NT2/D1 (cell line): ENCODE measurements around the gene GAB3.
"Not testable (repeated sequence)": the region's sequence is repeated elsewhere in the genome, so short reads cannot be mapped to it uniquely, and the experiment has no call there.

ENCODE experiments used
- DNase-seq: peaks from one replicate; pipeline ENCODE4 v3.0.0-alpha.2; 2011; ENCODE audit warnings: low read depth, low spot score
- H3K27me3 ChIP-seq: 2 replicates; pipeline ENCODE4 v1.6.0; 2011; ENCODE audit warnings: mild to moderate bottlenecking; ENCODE audit not compliant: insufficient read length, insufficient read depth
- H3K36me3 ChIP-seq: 2 replicates; pipeline ENCODE4 v1.6.1; 2011; ENCODE audit warnings: mild to moderate bottlenecking, low read length, mixed read lengths; ENCODE audit not compliant: insufficient read depth, insufficient read length
- H3K4me1 ChIP-seq: 2 replicates; pipeline ENCODE4 v1.5.1; 2011; ENCODE audit not compliant: insufficient read depth, insufficient read length
- H3K4me3 ChIP-seq: 2 replicates; pipeline ENCODE4 v1.5.1; 2011; ENCODE audit warnings: low read depth; ENCODE audit not compliant: insufficient read length
- H3K9ac ChIP-seq: 2 replicates; pipeline ENCODE4 v1.6.0; 2011; ENCODE audit warnings: low read depth; ENCODE audit not compliant: insufficient read length
- H3K9me3 ChIP-seq: 2 replicates; pipeline ENCODE4 v1.5.1; 2011; ENCODE audit warnings: mild to moderate bottlenecking, low read length; ENCODE audit not compliant: insufficient read depth
- SUZ12 ChIP-seq: IDR thresholded peaks from 2 replicates; pipeline ENCODE4 v1.6.1; 2011; ENCODE audit not compliant: insufficient read length, insufficient read depth; ENCODE audit errors: extremely low read depth
- YY1 ChIP-seq: IDR thresholded peaks from 2 replicates; pipeline ENCODE4 v1.6.1; 2011; ENCODE audit not compliant: insufficient read length, insufficient read depth
- ZNF274 ChIP-seq: IDR thresholded peaks from 2 replicates; pipeline ENCODE4 v1.6.1; 2011; ENCODE audit warnings: mild to moderate bottlenecking, low read depth, low read length

Gene GAB3

GRCh38 chrX:154654372-154654771 lies 96.5 kb downstream of the GAB3 start:
- Histone ChIP-seq H3K4me1 (no peaks in the 10 kb centered on the region), H3K27me3 (no peaks in the 10 kb centered on the region), H3K9ac (no peak overlapping the region), H3K4me3 (no peak overlapping the region), H3K36me3 (no peaks in the 10 kb centered on the region), H3K9me3 (no peaks in the 10 kb centered on the region)
- no peak for DNase-seq
- TF ChIP-seq SUZ12, result no peak
- no peak for TF ChIP-seq YY1
- no peak for TF ChIP-seq ZNF274

DNA sequence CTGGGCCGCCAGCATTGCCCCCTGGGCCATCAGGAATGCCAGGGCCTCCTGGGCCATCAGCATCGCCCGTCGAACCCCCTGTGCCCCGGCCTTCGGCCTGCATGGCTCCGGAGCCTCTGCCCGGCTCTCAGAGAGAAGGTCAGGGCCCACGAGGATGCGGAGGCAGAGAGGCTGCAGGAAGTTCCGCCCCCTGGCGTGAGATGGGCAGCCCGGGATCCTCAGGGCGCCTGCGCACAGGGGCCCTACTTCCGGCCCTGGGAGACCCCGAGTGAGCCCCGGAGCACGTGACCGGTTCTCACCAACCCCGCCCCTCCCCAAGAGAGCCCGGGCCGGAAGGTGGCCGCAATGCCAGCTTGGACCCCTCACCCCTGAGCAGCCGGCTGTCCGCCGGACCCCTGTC lies 97.5 kb downstream of the GAB3 start, which contains the start of gene CTAG2:
CTAG2 (minus strand) TSS at position 167 of the 400 bp plus-strand sequence; CDS start at position 103, 64 bp downstream.
- not testable (repeated sequence) for H3K9me3 ChIP-seq, H3K9ac ChIP-seq, H3K36me3 ChIP-seq, H3K4me3 ChIP-seq, DNase-seq, H3K4me1 ChIP-seq, H3K27me3 ChIP-seq

DNA sequence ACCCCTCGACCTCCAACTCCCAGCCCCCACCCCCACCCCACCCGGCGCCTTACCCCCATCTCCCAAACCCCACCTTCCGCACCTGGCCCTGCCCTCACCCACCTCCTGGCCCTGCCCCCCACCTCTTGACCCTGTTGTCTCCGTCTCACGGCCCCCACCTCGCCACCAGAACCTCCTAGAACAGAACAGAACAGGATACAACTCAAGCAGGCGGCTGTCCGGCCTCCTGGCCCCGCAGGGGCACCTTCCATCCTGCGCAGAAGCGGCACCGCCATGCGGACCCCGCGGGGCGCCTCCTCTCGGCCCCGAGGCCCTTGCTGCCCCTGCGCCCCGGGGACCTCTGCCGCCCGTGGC lies 97.9 kb downstream of the GAB3 start:
- no peak overlapping the region for H3K4me3 ChIP-seq
- DNase-seq, result no peak
- no peak for TF ChIP-seq YY1
- TF ChIP-seq SUZ12, result no peak
- no peak for TF ChIP-seq ZNF274
- H3K36me3 ChIP-seq, result no peaks in the 10 kb centered on the region
- H3K9me3 ChIP-seq, result no peaks in the 10 kb centered on the region
- H3K9ac ChIP-seq, result no peak overlapping the region
- no peaks in the 10 kb centered on the region for H3K4me1 ChIP-seq
- H3K27me3 ChIP-seq, result no peaks in the 10 kb centered on the region

- Histone ChIP-seq H3K27me3 (no peaks in the 10 kb centered on the region), H3K4me3 (no peak overlapping the region), H3K9ac (no peak overlapping the region), H3K36me3 (no peaks in the 10 kb centered on the region), H3K9me3 (no peaks in the 10 kb centered on the region), H3K4me1 (no peaks in the 10 kb centered on the region)
- TF ChIP-seq YY1 (no peak), ZNF274 (no peak), SUZ12 (no peak)
- DNase-seq, result no peak
Observed at GRCh38 chrX:154652311-154653047, 98.4 kb downstream of the GAB3 start.

DNA sequence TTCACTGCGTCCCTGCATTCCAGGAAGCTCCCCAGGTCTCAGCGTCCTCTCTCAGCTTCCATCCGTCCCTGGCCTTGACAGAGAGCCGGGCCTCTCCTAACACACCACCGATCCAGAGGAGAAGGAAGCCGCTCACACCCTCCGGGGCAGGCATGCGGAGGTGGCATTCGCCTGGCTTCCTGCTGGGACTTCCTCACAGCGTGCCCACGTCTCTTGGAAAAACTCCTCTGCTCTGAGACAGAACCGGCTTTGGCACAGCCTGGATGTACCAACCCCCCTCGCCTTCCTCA lies 100.7 kb downstream of the GAB3 start:
- TF ChIP-seq ZNF274 (no peak), YY1 (no peak), SUZ12 (no peak)
- no peak for DNase-seq
- H3K4me3 ChIP-seq, result no peak overlapping the region

DNA sequence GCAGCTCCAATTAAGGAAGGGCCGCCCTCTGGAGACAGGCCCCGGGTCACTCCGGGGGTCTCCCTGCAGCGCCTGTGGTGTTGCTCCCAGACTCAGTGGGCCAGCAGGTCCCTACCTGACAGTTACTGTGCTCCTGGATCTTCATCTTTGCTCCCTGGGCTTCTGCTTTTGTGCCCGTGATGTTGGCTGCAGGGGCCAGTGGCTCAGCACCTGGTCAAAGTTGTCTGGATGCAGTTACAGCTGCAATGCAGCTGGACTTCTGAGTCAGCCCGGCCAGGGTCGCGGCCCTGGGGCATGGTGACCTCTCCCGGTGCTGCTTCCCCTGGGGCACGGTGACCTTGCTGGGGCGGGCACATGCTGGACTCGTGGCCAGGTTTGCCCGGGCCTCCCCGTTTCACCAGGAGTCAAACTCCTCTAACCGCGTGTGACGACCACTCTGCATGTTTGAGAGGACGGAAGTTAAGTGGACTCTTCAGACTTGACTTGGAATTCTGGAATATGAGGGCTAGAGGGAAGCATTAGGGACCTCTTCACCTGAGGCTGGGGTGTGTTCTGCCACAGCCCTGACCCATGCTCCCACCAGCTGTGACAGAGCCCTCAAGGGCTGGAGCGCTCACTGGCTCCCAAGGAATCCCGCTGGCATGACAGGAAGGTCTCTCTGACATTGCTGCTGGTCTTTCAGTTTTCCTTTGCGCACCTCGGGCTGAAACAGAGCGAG lies 101.2 kb downstream of the GAB3 start:
- Histone ChIP-seq H3K36me3 (no peaks in the 10 kb centered on the region), H3K27me3 (no peaks in the 10 kb centered on the region), H3K9me3 (no peaks in the 10 kb centered on the region), H3K4me1 (no peaks in the 10 kb centered on the region), H3K9ac (no peak overlapping the region), H3K4me3 (no peak overlapping the region)
- no peak for TF ChIP-seq ZNF274
- TF ChIP-seq SUZ12, result no peak
- TF ChIP-seq YY1, result no peak
- no peak for DNase-seq

More for the DNA sequence above, 100.7 kb downstream of the GAB3 start:
- Histone ChIP-seq H3K9ac (no peak overlapping the region), H3K27me3 (no peaks in the 10 kb centered on the region), H3K36me3 (no peaks in the 10 kb centered on the region), H3K9me3 (no peaks in the 10 kb centered on the region), H3K4me1 (no peaks in the 10 kb centered on the region)

DNA sequence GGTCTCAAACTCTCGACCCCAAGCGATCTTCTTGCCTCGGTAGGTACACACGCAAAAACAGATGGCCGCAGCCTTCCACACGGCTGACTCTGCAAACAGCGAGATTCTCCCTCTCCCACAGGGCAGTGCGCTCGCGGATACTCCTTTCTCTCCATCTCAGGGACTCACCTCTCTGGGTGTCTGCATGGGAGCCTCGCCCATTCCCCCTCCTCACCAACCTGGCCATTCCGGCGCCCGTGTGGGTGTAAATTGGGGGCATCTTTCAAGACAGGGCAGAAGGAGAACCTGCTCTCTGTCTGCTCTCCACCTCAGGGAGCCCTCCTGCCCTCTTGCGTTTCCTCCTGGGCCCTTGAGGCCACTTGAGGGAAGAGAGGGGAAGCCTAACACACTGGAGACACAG lies 101.9 kb downstream of the GAB3 start:
- Histone ChIP-seq H3K27me3 (no peaks in the 10 kb centered on the region), H3K4me3 (no peak overlapping the region), H3K36me3 (no peaks in the 10 kb centered on the region), H3K9ac (no peak overlapping the region), H3K9me3 (no peaks in the 10 kb centered on the region), H3K4me1 (no peaks in the 10 kb centered on the region)
- DNase-seq, result no peak
- TF ChIP-seq YY1, result no peak
- no peak for TF ChIP-seq ZNF274
- TF ChIP-seq SUZ12, result no peak

DNA sequence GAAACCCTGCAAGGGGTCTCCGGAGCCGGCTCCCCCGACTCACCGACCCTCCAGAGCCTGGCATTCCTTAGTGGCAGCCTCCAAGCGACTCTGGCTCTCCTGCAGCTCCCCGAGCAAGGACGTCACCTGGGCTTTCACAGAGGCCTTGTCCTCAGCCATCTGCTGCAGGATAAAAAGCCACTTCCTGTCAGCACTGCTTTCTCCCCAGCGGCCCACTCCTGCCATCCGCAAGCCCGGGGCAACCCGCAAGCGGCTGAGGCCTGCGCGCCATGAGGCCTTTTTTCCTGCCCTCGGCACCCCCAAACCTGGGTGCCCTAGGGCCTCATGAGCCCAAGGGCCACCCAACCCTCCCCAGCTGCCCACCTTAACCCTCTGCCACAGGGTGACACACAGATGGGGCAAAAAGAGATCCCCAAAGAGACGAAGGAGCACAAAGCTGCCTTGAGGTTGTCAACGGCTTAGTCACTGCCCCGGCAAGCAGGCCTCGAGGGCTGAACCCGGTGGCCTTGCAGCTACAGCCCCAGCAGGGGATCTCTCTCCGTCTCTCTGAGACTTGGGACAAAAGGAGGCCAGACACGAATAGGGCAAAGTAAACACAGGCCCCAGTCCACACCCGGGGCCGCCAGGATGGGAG lies 105.0 kb downstream of the GAB3 start:
- not testable (repeated sequence) for H3K9ac ChIP-seq, H3K36me3 ChIP-seq, H3K27me3 ChIP-seq, H3K9me3 ChIP-seq, DNase-seq, H3K4me3 ChIP-seq, H3K4me1 ChIP-seq

DNA sequence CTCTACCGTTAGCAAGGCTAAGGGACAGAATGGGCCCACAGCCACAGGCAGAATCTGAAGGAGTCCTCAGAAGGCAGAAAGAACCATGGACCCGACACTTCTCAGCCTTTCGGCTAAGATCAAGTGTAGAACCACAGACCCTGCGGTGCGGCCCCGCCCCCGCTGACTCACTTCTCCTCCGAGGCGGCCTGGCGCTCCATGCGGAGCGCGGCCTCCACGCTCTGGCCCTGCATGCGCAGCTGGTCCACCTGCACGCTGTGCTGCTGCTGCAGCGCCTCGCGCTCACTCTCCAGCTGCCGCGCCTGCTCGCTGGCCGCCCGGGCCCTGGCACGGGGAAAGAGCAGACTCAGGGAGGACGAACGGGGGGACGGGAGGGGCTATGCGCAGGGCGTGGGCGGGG lies 107.2 kb downstream of the GAB3 start:
- H3K4me3 ChIP-seq, H3K9ac ChIP-seq, H3K27me3 ChIP-seq, DNase-seq, H3K9me3 ChIP-seq, H3K4me1 ChIP-seq, H3K36me3 ChIP-seq: not testable (repeated sequence)

DNA sequence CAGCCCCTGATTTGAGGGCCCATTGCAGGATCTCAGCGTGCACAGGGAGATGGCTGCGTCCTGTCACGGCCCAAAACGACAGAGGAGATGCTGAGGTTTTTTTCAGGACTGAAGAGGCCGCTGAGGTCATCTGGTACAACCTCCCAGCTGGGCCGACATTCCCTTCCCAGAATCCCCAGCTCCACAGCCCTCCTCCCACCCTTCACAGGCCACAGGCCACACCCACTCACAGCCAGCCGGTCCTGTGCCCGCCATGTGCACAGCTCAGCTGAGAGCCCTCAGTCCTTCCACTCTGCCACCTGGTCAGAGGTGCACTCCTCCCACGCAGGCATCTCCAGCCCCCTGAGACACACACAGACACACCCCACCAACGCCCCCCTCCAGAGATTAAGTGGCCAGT lies 109.1 kb downstream of the GAB3 start:
- DNase-seq, H3K36me3 ChIP-seq, H3K9ac ChIP-seq, H3K4me3 ChIP-seq, H3K27me3 ChIP-seq, H3K9me3 ChIP-seq, H3K4me1 ChIP-seq: not testable (repeated sequence)

GRCh38 chrX:154633661-154634060 lies 117.2 kb downstream of the GAB3 start:
- H3K9me3 ChIP-seq, DNase-seq, H3K4me1 ChIP-seq, H3K9ac ChIP-seq, H3K4me3 ChIP-seq, H3K36me3 ChIP-seq, H3K27me3 ChIP-seq: not testable (repeated sequence)
